Uterus (tissue), 2 donors: ENCODE results near the gene CBX1.

Experiments
- POLR2A ChIP-seq, 2 donors: fragments of 450-650 bp; IDR thresholded peaks; one replicate each; pipeline ENCODE4 v1.6.1; 2016; ENCODE audit warnings: antibody characterized with exemption in 2 of 2, mild to moderate bottlenecking in 1 of 2, moderate library complexity in 1 of 2
- TF ChIP-seq, protein P1 (sequence below), 4 experiments: fragments of 200-600 bp in 2 of 4; fragments of 450-650 bp in 2 of 4; sonication (generic) in 2 of 4; IDR thresholded peaks; one replicate each; pipeline ENCODE4 v1.5.1; 2016 to 2019; ENCODE audit warnings: antibody characterized with exemption in 4 of 4, mild to moderate bottlenecking in 2 of 4, moderate library complexity in 1 of 4

DNA sequence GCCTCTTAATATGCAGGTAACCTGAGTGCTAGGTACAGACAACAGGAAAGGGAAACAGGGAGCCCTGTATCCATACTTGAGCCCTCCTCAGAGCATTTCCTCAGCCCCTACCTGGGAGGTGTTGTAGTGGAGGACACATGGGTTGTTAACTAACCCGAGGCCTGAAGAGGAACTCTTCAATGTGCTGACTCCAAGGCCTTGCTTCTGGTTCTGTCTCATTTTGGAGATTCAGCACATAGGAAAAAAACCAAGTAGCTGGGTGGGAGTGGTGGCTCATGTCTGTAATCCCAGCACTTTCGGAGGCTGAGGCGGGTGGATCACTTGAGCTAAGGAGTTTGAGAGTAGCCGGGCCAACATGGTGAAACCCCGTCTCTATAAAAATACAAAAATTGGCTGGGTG lies 31.1 kb upstream of the CBX1 start:
- TF ChIP-seq, protein P1, sequence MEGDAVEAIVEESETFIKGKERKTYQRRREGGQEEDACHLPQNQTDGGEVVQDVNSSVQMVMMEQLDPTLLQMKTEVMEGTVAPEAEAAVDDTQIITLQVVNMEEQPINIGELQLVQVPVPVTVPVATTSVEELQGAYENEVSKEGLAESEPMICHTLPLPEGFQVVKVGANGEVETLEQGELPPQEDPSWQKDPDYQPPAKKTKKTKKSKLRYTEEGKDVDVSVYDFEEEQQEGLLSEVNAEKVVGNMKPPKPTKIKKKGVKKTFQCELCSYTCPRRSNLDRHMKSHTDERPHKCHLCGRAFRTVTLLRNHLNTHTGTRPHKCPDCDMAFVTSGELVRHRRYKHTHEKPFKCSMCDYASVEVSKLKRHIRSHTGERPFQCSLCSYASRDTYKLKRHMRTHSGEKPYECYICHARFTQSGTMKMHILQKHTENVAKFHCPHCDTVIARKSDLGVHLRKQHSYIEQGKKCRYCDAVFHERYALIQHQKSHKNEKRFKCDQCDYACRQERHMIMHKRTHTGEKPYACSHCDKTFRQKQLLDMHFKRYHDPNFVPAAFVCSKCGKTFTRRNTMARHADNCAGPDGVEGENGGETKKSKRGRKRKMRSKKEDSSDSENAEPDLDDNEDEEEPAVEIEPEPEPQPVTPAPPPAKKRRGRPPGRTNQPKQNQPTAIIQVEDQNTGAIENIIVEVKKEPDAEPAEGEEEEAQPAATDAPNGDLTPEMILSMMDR (IDR thresholded peaks at IDR 0.05): no peak
- TF ChIP-seq POLR2A (IDR thresholded peaks at IDR 0.05): no peak
